WTC11 (cell line): ENCODE measurements around the gene ANKLE2.

Experiments used
- SP1 ChIP-seq: sonication (generic); formaldehyde crosslinking; conservative IDR thresholded peaks from 2 replicates; pipeline ENCODE4 v1.8.1; 2022; ENCODE audit warnings: missing genetic modification reagents
- TF ChIP-seq, protein P1 (sequence below): fragments of 200-600 bp; IDR thresholded peaks from 2 replicates; pipeline ENCODE4 v1.8.0; 2022; ENCODE audit warnings: antibody characterized with exemption

GRCh38 chr12:132801741-132802140, 40.1 kb upstream of the ANKLE2 start:
- TF ChIP-seq, protein P1, sequence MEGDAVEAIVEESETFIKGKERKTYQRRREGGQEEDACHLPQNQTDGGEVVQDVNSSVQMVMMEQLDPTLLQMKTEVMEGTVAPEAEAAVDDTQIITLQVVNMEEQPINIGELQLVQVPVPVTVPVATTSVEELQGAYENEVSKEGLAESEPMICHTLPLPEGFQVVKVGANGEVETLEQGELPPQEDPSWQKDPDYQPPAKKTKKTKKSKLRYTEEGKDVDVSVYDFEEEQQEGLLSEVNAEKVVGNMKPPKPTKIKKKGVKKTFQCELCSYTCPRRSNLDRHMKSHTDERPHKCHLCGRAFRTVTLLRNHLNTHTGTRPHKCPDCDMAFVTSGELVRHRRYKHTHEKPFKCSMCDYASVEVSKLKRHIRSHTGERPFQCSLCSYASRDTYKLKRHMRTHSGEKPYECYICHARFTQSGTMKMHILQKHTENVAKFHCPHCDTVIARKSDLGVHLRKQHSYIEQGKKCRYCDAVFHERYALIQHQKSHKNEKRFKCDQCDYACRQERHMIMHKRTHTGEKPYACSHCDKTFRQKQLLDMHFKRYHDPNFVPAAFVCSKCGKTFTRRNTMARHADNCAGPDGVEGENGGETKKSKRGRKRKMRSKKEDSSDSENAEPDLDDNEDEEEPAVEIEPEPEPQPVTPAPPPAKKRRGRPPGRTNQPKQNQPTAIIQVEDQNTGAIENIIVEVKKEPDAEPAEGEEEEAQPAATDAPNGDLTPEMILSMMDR: no peak
- TF ChIP-seq SP1 (CRISPR knock-in tag): no peak
